GM12891 (cell line): ENCODE measurements around the gene RAB6C.
"Not testable (repeated sequence)": the region's sequence is repeated elsewhere in the genome, so short reads cannot be mapped to it uniquely, and the experiment has no call there.

Experiments used
- PAX5 ChIP-seq: IDR thresholded peaks from 2 replicates; pipeline ENCODE4 v1.6.1; 2011; ENCODE audit warnings: low read length, moderate library complexity, mild to moderate bottlenecking; ENCODE audit not compliant: insufficient read depth, severe bottlenecking
- POLR2A ChIP-seq: IDR thresholded peaks from 2 replicates; pipeline ENCODE4 v1.6.1; 2011; ENCODE audit warnings: low read depth, low read length, control low read depth
- POLR2AphosphoS5 ChIP-seq: IDR thresholded peaks from 2 replicates; pipeline ENCODE4 v1.6.1; 2011; ENCODE audit warnings: low read depth, low read length, control low read depth
- POU2F2 ChIP-seq: IDR thresholded peaks from 2 replicates; pipeline ENCODE4 v1.6.1; 2011; ENCODE audit warnings: low read depth, mild to moderate bottlenecking, control low read depth, low read length, moderate library complexity
- SPI1 ChIP-seq: IDR thresholded peaks from 2 replicates; pipeline ENCODE4 v1.6.1; 2011; ENCODE audit warnings: low read depth, low read length, control low read depth
- TAF1 ChIP-seq: IDR thresholded peaks from 2 replicates; pipeline ENCODE4 v1.6.1; 2011; ENCODE audit warnings: low read depth, low read length, control low read depth

DNA sequence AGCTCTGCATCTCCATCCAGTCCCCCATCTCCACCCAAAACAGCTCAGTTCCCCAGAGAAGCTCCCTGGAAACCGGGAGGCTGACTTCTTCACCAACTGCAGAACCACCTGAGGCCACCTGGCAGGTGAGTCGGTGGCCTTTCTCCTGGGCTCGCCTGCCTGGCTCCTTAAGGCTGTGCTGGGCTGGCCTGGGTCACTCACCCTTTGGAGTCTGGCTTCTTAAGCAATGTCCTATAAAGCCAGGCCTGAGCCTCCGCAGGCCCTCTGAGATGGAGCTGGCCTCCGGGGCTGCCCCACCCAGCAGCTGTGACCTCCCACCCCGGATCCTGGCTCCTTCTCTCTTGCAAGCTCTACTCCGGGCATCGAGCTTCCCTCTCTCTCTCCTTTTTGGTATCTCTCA, 46.1 kb upstream of the RAB6C start:
- TF ChIP-seq POLR2A, POLR2AphosphoS5, PAX5, TAF1, SPI1, POU2F2: not testable (repeated sequence)
